Measurements from ENCODE around the gene SGSH. TPM values are rescaled to one million over a fixed set of nuclear protein-coding genes. Genes with fewer than 3 reads are reported as not detected.

Gene SGSH
- total and polyA plus RNA-seq, 8 donors = 21.4 to 65.2 (median 29.1) TPM

- no peaks in the 10 kb centered on the region for H3K4me1 ChIP-seq
- no peak for DNase-seq
- no peaks in the 10 kb centered on the region for H3K9me3 ChIP-seq
- H3K4me3 ChIP-seq = no peak overlapping the region
- no peaks in the 10 kb centered on the region for H3K27me3 ChIP-seq
- H3K27ac ChIP-seq = no peak overlapping the region
- no peak for FAIRE-seq
- no peak for TF ChIP-seq CTCF (IDR thresholded peaks at IDR 0.05)
- intact Hi-C loops (cut with DNase I) = no loop called here
- no peaks in the 10 kb centered on the region for H3K36me3 ChIP-seq
- 82 to 85% methylated on average over 11 of the region's 11 CpGs for WGBS, 2 donors
- ATAC-seq = no peak
Measured at GRCh38 chr17:80176757-80177156, 43.4 kb downstream of the SGSH start.

GRCh38 chr17:80173916-80174315 lies 46.2 kb downstream of the SGSH start:
- DNase-seq (no peak), ATAC-seq (no peak), FAIRE-seq (no peak)
- no peak for TF ChIP-seq CTCF (IDR thresholded peaks at IDR 0.05)
- 89% methylated on average over 6 of the region's 6 CpGs for WGBS, 2 donors
- H3K36me3 ChIP-seq = no peaks in the 10 kb centered on the region
- H3K27me3 ChIP-seq = no peaks in the 10 kb centered on the region
- H3K4me1 ChIP-seq = no peaks in the 10 kb centered on the region
- no peak overlapping the region for H3K4me3 ChIP-seq
- intact Hi-C loops (cut with DNase I) = no loop called here
- no peak overlapping the region for H3K27ac ChIP-seq
- H3K9me3 ChIP-seq = no peaks in the 10 kb centered on the region

- intact Hi-C loops (cut with DNase I) = no loop called here
- ATAC-seq (no peak), FAIRE-seq (no peak), DNase-seq (no peak)
- Histone ChIP-seq H3K4me3 (no peak overlapping the region), H3K27ac (no peak overlapping the region), H3K27me3 (no peaks in the 10 kb centered on the region), H3K36me3 (no peaks in the 10 kb centered on the region), H3K4me1 (no peaks in the 10 kb centered on the region), H3K9me3 (no peaks in the 10 kb centered on the region)
- TF ChIP-seq CTCF (IDR thresholded peaks at IDR 0.05) = no peak
- WGBS, 2 donors = 80 to 88% methylated on average over 12 of the region's 12 CpGs
Measured at GRCh38 chr17:80173126-80173525, 47.0 kb downstream of the SGSH start.

- H3K9me3 ChIP-seq = no peaks in the 10 kb centered on the region
- no peaks in the 10 kb centered on the region for H3K27me3 ChIP-seq
- no peak for FAIRE-seq
- ATAC-seq = no peak
- H3K36me3 ChIP-seq = no peaks in the 10 kb centered on the region
- H3K27ac ChIP-seq = no peak overlapping the region
- no peaks in the 10 kb centered on the region for H3K4me1 ChIP-seq
- 57 to 65% methylated on average over 7 of the region's 7 CpGs for WGBS, 2 donors
- intact Hi-C loops (cut with DNase I) = no loop called here
- TF ChIP-seq CTCF (IDR thresholded peaks at IDR 0.05) = no peak
- DNase-seq = no peak
- H3K4me3 ChIP-seq = no peak overlapping the region
Measured at GRCh38 chr17:80171681-80172080, 48.5 kb downstream of the SGSH start.

- Histone ChIP-seq H3K4me1 (no peaks in the 10 kb centered on the region), H3K27me3 (no peaks in the 10 kb centered on the region), H3K9me3 (no peaks in the 10 kb centered on the region), H3K4me3 (no peak within 1 kb of the TSS), H3K36me3 (no peaks in the 10 kb centered on the region), H3K27ac (no peak within 1 kb of the TSS)
- FAIRE-seq (no peak), DNase-seq (no peak), ATAC-seq (peak in 3 of 4 donors; percentile 51 to 77 (median 66))
- no peak for TF ChIP-seq CTCF (IDR thresholded peaks at IDR 0.05)
- intact Hi-C loops (cut with DNase I) = no loop called here
- WGBS, 2 donors = 40 to 41% methylated on average over 19 of the region's 19 CpGs
Measured at GRCh38 chr17:80169784-80170500, 50.2 kb downstream of the SGSH start, which contains the start of gene CARD14. CARD14 (plus strand) TSS chr17:80170030; CDS start chr17:80181439, 11,409 bp downstream.

Measured in pancreas (tissue), 10 donors.